ENCODE measurements around the gene PCYT1A. TPM values are rescaled to one million over a fixed set of nuclear protein-coding genes. Genes with fewer than 3 reads are reported as not detected.

Gene PCYT1A
- polyA plus RNA-seq (108 to 145 TPM (median 119 TPM) in 3 replicates), polyA minus RNA-seq (216 to 407 TPM (median 290 TPM) in 3 replicates)
- polyA plus RNA-seq (2011; ENCODE audit: low read depth) = 72.9 TPM
- 101 and 126 TPM in 2 replicates for polyA plus RNA-seq (2011; cell fraction: cytosol; rRNA removed)
- polyA plus RNA-seq (2011; cell fraction: nucleus; rRNA removed) = 233 and 241 TPM in 2 replicates
- polyA plus RNA-seq (2012; ENCODE audit: low replicate concordance) = 60.2 and 92.5 TPM in 2 replicates
- polyA minus RNA-seq (2011; cell fraction: cytosol; rRNA and poly(A)+ RNA removed) = 141 TPM
- polyA minus RNA-seq (2011; cell fraction: nucleus; rRNA and poly(A)+ RNA removed) = 208 and 271 TPM in 2 replicates

DNA sequence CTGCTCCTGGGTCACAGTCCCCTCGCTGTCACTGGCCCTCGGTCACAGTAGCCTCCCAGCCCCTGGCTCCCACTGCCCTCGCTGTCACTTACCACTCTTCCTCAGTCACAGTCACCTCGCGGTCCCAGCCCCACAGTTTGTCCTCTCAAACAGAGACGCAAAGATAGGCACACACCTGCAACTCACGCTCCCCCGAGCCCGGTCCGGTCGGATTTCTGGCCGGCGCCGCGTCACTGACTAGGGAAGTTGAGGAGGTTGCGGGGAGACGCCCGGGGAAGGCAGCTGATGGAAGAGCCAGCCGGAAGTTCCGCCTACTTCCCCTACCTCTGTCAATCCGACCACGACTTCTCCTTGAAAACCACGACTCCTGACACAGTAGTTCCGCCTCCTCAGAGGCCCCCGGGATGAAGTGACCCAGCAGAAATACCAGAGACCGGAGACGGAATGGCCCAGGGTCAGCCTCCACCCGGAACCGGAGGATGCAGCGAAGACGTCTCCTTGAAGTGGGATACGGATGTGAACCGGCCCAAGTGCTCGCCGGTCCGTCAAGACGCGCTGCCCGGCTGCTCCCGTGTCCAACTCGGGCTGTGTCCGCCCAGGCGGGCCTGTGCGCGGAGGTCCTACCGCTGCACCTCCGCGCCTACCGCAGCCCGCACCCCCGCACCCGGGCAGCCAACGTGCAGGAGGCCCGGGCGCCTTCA, at the start of gene PCYT1A:
PCYT1A (minus strand) TSS at position 287 of the 701 bp plus-strand sequence. CDS start 17,195 bp downstream, outside the sequence.
- FAIRE-seq = peak; percentile 26

DNA sequence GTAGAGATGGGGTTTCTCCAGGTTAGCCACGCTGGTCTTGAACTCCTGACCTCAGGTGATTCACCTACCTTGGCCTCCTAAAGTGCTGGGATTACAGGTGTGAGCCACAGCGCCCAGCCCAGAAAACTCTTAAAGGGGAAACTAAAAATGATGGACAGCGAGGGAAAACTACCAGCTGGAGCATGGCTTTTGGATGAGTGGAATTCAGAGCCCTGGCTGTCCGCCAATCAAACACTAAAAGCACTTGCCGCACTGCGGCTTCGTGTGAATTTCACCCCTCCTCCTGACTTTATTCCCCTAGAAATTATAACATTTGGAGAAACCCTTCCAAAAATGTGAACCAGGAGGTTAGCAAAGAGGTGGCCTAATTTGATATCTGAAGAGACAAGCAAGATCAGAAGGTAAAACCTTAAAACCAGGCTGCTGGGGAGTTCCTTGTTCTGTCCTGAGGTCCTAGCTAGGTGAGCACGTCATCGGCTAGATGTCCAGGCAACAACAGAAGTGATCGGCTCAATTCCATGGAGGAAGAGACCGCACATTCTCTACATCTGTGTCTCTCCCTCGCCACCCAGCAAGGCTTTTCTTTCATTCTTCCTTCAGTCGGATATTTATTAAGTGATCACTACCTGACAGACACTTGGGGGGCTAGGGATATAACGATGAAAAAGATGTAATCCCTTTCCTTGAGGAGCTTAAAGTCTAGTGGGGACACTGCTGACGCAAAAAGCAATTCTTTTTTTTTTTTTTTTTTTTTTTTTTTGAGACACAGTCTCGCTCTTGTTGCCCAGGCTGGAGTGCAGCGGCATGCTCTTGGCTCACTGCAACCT, 49.0 kb upstream of the PCYT1A start:
- dilution Hi-C loops (cut with MboI; ENCODE audit: extremely low pct_ligation_motif_present, low sequenced_read_pairs) = no loop called here
- Histone ChIP-seq H3K9ac (ENCODE audit: control insufficient read depth, extremely low read depth, insufficient read depth, low read length) (no peak overlapping the region), H3K27ac (ENCODE audit: control insufficient read depth, insufficient read depth, low read length) (no peak overlapping the region), H3K4me3 (ENCODE audit: control insufficient read depth in 2 of 3, extremely low read depth in 1 of 3, insufficient read depth in 2 of 3, low read depth in 1 of 3, low read length in 3 of 3) (peak overlapping the region in 1 of 3 experiments; percentile 29), H3K4me1 (ENCODE audit: control insufficient read depth, extremely low read depth, insufficient read depth, low read length) (peaks cover 42% of the 10 kb centered on the region), H3K9me1 (ENCODE audit: control insufficient read depth, extremely low read depth, insufficient read depth, low read length) (no peaks in the 10 kb centered on the region), H3K36me3 (ENCODE audit: control insufficient read depth in 2 of 2, extremely low read depth in 1 of 2, insufficient read depth in 2 of 2, low read length in 2 of 2) (no peaks in the 10 kb centered on the region), H3K9me3 (ENCODE audit: control insufficient read depth, low read depth, low read length) (no peaks in the 10 kb centered on the region), H3K27me3 (ENCODE audit: control insufficient read depth, extremely low read depth, insufficient read depth, low read length) (no peaks in the 10 kb centered on the region), H3K4me2 (ENCODE audit: control insufficient read depth, extremely low read depth, insufficient read depth, low read depth, low read length) (no peak overlapping the region), H2AFZ (ENCODE audit: control insufficient read depth, low read length) (no peak overlapping the region), H3K79me2 (ENCODE audit: control insufficient read depth, insufficient read depth, low read length) (no peaks in the 10 kb centered on the region), H4K20me1 (ENCODE audit: control insufficient read depth, extremely low read depth, insufficient read depth, low read length) (no peaks in the 10 kb centered on the region)
- no peak for FAIRE-seq
- no peak for DNase-seq (ENCODE audit: low read depth, low spot score)
- TF ChIP-seq, protein P1, sequence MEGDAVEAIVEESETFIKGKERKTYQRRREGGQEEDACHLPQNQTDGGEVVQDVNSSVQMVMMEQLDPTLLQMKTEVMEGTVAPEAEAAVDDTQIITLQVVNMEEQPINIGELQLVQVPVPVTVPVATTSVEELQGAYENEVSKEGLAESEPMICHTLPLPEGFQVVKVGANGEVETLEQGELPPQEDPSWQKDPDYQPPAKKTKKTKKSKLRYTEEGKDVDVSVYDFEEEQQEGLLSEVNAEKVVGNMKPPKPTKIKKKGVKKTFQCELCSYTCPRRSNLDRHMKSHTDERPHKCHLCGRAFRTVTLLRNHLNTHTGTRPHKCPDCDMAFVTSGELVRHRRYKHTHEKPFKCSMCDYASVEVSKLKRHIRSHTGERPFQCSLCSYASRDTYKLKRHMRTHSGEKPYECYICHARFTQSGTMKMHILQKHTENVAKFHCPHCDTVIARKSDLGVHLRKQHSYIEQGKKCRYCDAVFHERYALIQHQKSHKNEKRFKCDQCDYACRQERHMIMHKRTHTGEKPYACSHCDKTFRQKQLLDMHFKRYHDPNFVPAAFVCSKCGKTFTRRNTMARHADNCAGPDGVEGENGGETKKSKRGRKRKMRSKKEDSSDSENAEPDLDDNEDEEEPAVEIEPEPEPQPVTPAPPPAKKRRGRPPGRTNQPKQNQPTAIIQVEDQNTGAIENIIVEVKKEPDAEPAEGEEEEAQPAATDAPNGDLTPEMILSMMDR (optimal IDR thresholded peaks at IDR 0.05 in 1 of 3, IDR thresholded peaks at IDR 0.05 in 1 of 3, conservative IDR thresholded peaks at IDR 0.05 in 1 of 3; ENCODE audit: extremely low read depth in 1 of 3, insufficient read depth in 2 of 3, low read length in 3 of 3) = no peak
- no peak for TF ChIP-seq EZH2 (IDR thresholded peaks at IDR 0.05; ENCODE audit: low read length)

More for the DNA sequence above, at the start of gene PCYT1A:
- Histone ChIP-seq H3K79me2 (ENCODE audit: control insufficient read depth, insufficient read depth, low read length) (peaks cover 49% of the 10 kb centered on the region), H3K4me1 (ENCODE audit: control insufficient read depth, extremely low read depth, insufficient read depth, low read length) (peaks cover 20% of the 10 kb centered on the region), H4K20me1 (ENCODE audit: control insufficient read depth, extremely low read depth, insufficient read depth, low read length) (no peaks in the 10 kb centered on the region), H3K9ac (ENCODE audit: control insufficient read depth, extremely low read depth, insufficient read depth, low read length) (peak within 1 kb of the TSS; percentile 93), H2AFZ (ENCODE audit: control insufficient read depth, low read length) (peak within 1 kb of the TSS; percentile 97), H3K4me2 (ENCODE audit: control insufficient read depth, extremely low read depth, insufficient read depth, low read depth, low read length) (peak within 1 kb of the TSS; percentile 91), H3K9me1 (ENCODE audit: control insufficient read depth, extremely low read depth, insufficient read depth, low read length) (no peaks in the 10 kb centered on the region), H3K4me3 (ENCODE audit: control insufficient read depth in 2 of 3, extremely low read depth in 1 of 3, insufficient read depth in 2 of 3, low read depth in 1 of 3, low read length in 3 of 3) (peak within 1 kb of the TSS; percentile 55 to 94 (median 70)), H3K27ac (ENCODE audit: control insufficient read depth, insufficient read depth, low read length) (peak within 1 kb of the TSS; percentile 84), H3K36me3 (ENCODE audit: control insufficient read depth in 2 of 2, extremely low read depth in 1 of 2, insufficient read depth in 2 of 2, low read length in 2 of 2) (no peaks in the 10 kb centered on the region), H3K27me3 (ENCODE audit: control insufficient read depth, extremely low read depth, insufficient read depth, low read length) (no peaks in the 10 kb centered on the region), H3K9me3 (ENCODE audit: control insufficient read depth, low read depth, low read length) (no peaks in the 10 kb centered on the region)
- dilution Hi-C loops (cut with MboI; ENCODE audit: extremely low pct_ligation_motif_present, low sequenced_read_pairs) = no loop called here
- TF ChIP-seq, protein P1 (optimal IDR thresholded peaks at IDR 0.05 in 1 of 3, IDR thresholded peaks at IDR 0.05 in 1 of 3, conservative IDR thresholded peaks at IDR 0.05 in 1 of 3; ENCODE audit: extremely low read depth in 1 of 3, insufficient read depth in 2 of 3, low read length in 3 of 3) = no peak
- TF ChIP-seq EZH2 (IDR thresholded peaks at IDR 0.05; ENCODE audit: low read length) = no peak
- peak; percentile 73 for DNase-seq (ENCODE audit: low read depth, low spot score)

Measured in keratinocyte (primary cell).